ENCODE results near the gene GHRL.

The GHRL gene

GRCh38 chr3:10327592-10327991, 34.8 kb upstream of the GHRL start:
- DNase-seq (ENCODE audit: low spot score): no peak

GRCh38 chr3:10322352-10322710, 29.6 kb upstream of the GHRL start:
- DNase-seq (ENCODE audit: low spot score): no peak

GRCh38 chr3:10321630-10322351, 29.0 kb upstream of the GHRL start:
- no peak for DNase-seq (ENCODE audit: low spot score)

- no peak for DNase-seq (ENCODE audit: low spot score)
These were observed 27.6 kb upstream of the GHRL start for GRCh38 chr3:10320320-10320677.

GRCh38 chr3:10319804-10320203, 27.1 kb upstream of the GHRL start:
- DNase-seq (ENCODE audit: low spot score): no peak

- DNase-seq (ENCODE audit: low spot score): no peak
These were observed 26.5 kb upstream of the GHRL start for GRCh38 chr3:10319251-10319650.

- DNase-seq (ENCODE audit: low spot score): no peak
These were observed 25.2 kb upstream of the GHRL start for GRCh38 chr3:10317961-10318350.

GRCh38 chr3:10317311-10317960, 24.7 kb upstream of the GHRL start:
- DNase-seq (ENCODE audit: low spot score): no peak

GRCh38 chr3:10315771-10316344, 23.1 kb upstream of the GHRL start:
- no peak for DNase-seq (ENCODE audit: low spot score)

GRCh38 chr3:10315101-10315500, 22.4 kb upstream of the GHRL start:
- DNase-seq (ENCODE audit: low spot score): no peak

GRCh38 chr3:10312861-10313260, 20.1 kb upstream of the GHRL start:
- DNase-seq (ENCODE audit: low spot score): no peak

GRCh38 chr3:10312391-10312790, 19.6 kb upstream of the GHRL start:
- DNase-seq (ENCODE audit: low spot score): no peak

- no peak for DNase-seq (ENCODE audit: low spot score)
These were observed 19.0 kb upstream of the GHRL start for GRCh38 chr3:10311710-10312109.

- no peak for DNase-seq (ENCODE audit: low spot score)
These were observed 17.8 kb upstream of the GHRL start for GRCh38 chr3:10310578-10310977.

- no peak for DNase-seq (ENCODE audit: low spot score)
These were observed 17.0 kb upstream of the GHRL start for GRCh38 chr3:10309736-10310135.

GRCh38 chr3:10308678-10309077, 15.9 kb upstream of the GHRL start:
- DNase-seq (ENCODE audit: low spot score): no peak

GRCh38 chr3:10306156-10306555, 13.4 kb upstream of the GHRL start:
- DNase-seq (ENCODE audit: low spot score): peak; percentile 50

GRCh38 chr3:10305331-10305902, 12.7 kb upstream of the GHRL start:
- peak; percentile 61 for DNase-seq (ENCODE audit: low spot score)

GRCh38 chr3:10304905-10305304, 12.2 kb upstream of the GHRL start:
- no peak for DNase-seq (ENCODE audit: low spot score)

- DNase-seq (ENCODE audit: low spot score): no peak
These were observed 11.0 kb upstream of the GHRL start for GRCh38 chr3:10303785-10304184.

GRCh38 chr3:10303105-10303504, 10.4 kb upstream of the GHRL start:
- no peak for DNase-seq (ENCODE audit: low spot score)

GRCh38 chr3:10300087-10300486, 7.3 kb upstream of the GHRL start:
- no peak for DNase-seq (ENCODE audit: low spot score)

- no peak for DNase-seq (ENCODE audit: low spot score)
These were observed 6.9 kb upstream of the GHRL start for GRCh38 chr3:10299679-10300078.

Data from cerebellar cortex (tissue), 1 donor.